HG03457 (cell line): ENCODE data around the gene HDAC7.

Source experiments
- ATAC-seq: cut with Tn5 transposase; IDR thresholded peaks from one replicate; pipeline ENCODE4 v1.9.1; 2021; ENCODE audit warnings: moderate number of reproducible peaks; ENCODE audit not compliant: unreplicated experiment

HDAC7 gene

GRCh38 chr12:47833591-47834012, 13.9 kb upstream of the HDAC7 start:
- ATAC-seq = no peak

GRCh38 chr12:47832263-47832933, 12.7 kb upstream of the HDAC7 start:
- no peak for ATAC-seq

- ATAC-seq = no peak
Measured at GRCh38 chr12:47829584-47829983, 9.9 kb upstream of the HDAC7 start.

- ATAC-seq = no peak
Measured at GRCh38 chr12:47828976-47829482, 9.3 kb upstream of the HDAC7 start.

- ATAC-seq = no peak
Measured at GRCh38 chr12:47828008-47828975, 8.6 kb upstream of the HDAC7 start.

- no peak for ATAC-seq
Measured at GRCh38 chr12:47825173-47825639, 5.5 kb upstream of the HDAC7 start.

GRCh38 chr12:47824635-47825034, 4.9 kb upstream of the HDAC7 start:
- no peak for ATAC-seq

- ATAC-seq = no peak
Measured at GRCh38 chr12:47824198-47824597, 4.5 kb upstream of the HDAC7 start.

GRCh38 chr12:47823422-47824086, 3.9 kb upstream of the HDAC7 start:
- ATAC-seq = no peak

- no peak for ATAC-seq
Measured at GRCh38 chr12:47822863-47823262, 3.2 kb upstream of the HDAC7 start.

- no peak for ATAC-seq
Measured at GRCh38 chr12:47822401-47822800, 2.7 kb upstream of the HDAC7 start.

GRCh38 chr12:47821346-47821706, 1.6 kb upstream of the HDAC7 start:
- no peak for ATAC-seq

- ATAC-seq = no peak
Measured at GRCh38 chr12:47820631-47821345, 1.1 kb upstream of the HDAC7 start.

- no peak for ATAC-seq
Measured at GRCh38 chr12:47819138-47819895, 386 bp downstream of the HDAC7 start.

GRCh38 chr12:47818467-47819137, 1.1 kb downstream of the HDAC7 start:
- ATAC-seq = no peak

GRCh38 chr12:47818007-47818376, 1.7 kb downstream of the HDAC7 start:
- no peak for ATAC-seq

- no peak for ATAC-seq
Measured at GRCh38 chr12:47817272-47818006, 2.3 kb downstream of the HDAC7 start.

GRCh38 chr12:47816403-47817271, 3.1 kb downstream of the HDAC7 start:
- ATAC-seq = no peak
